Activated T-helper 17 cell treated with anti-CD3 and anti-CD28 coated beads, Interleukin-2, amount 50 U/mL, for 72 hours (primary cell): ENCODE results near the gene PPP1R12C. TPM values are rescaled to one million over a fixed set of nuclear protein-coding genes. Genes with fewer than 3 reads are reported as not detected.

ENCODE experiments used
- ATAC-seq: fragments of 150-1000 bp; cut with Tn5 transposase; replicated peaks from 2 replicates; pipeline ENCODE4 v1.10.0; 2021; ENCODE audit warnings: mild to moderate bottlenecking, moderate library complexity
- H3K27ac Mint-ChIP-seq: one replicate; pipeline ENCODE4 v1.8.0; 2022; ENCODE audit warnings: mixed read lengths
- H3K27me3 Mint-ChIP-seq: one replicate; pipeline ENCODE4 v1.8.0; 2022; ENCODE audit warnings: mixed read lengths
- H3K36me3 Mint-ChIP-seq: one replicate; pipeline ENCODE4 v1.8.0; 2022; ENCODE audit warnings: low read depth, mild to moderate bottlenecking, mixed read lengths
- H3K4me1 Mint-ChIP-seq: one replicate; pipeline ENCODE4 v1.8.0; 2022; ENCODE audit warnings: mixed read lengths
- H3K4me3 Mint-ChIP-seq: one replicate; pipeline ENCODE4 v1.8.0; 2022; ENCODE audit warnings: mild to moderate bottlenecking, mixed read lengths
- H3K9me3 Mint-ChIP-seq: one replicate; pipeline ENCODE4 v1.8.0; 2022; ENCODE audit warnings: mixed read lengths
- total RNA-seq, 2 donors: library from RNA; stranded (reverse); gene quantifications; one replicate each; pipeline ENCODE4 v1.2.3, GENCODE V29; 2022

The PPP1R12C gene
- total RNA-seq, 2 donors from 2014 or later: 74.5 to 94.8 TPM

- no peak for ATAC-seq
- Mint-ChIP-seq H3K4me3 (no peak overlapping the region), H3K9me3 (no peaks in the 10 kb centered on the region), H3K27ac (no peak overlapping the region), H3K4me1 (peaks cover 11% of the 10 kb centered on the region), H3K27me3 (peaks cover 14% of the 10 kb centered on the region), H3K36me3 (peaks cover 39% of the 10 kb centered on the region)
Observed at GRCh38 chr19:55092423-55093318, 24.8 kb downstream of the PPP1R12C start.

- Mint-ChIP-seq H3K36me3 (peaks cover 39% of the 10 kb centered on the region), H3K9me3 (no peaks in the 10 kb centered on the region), H3K4me1 (peaks cover 11% of the 10 kb centered on the region), H3K27me3 (peaks cover 14% of the 10 kb centered on the region), H3K27ac (no peak overlapping the region), H3K4me3 (no peak overlapping the region)
- ATAC-seq: no peak
Observed at GRCh38 chr19:55091955-55092354, 25.5 kb downstream of the PPP1R12C start.

DNA sequence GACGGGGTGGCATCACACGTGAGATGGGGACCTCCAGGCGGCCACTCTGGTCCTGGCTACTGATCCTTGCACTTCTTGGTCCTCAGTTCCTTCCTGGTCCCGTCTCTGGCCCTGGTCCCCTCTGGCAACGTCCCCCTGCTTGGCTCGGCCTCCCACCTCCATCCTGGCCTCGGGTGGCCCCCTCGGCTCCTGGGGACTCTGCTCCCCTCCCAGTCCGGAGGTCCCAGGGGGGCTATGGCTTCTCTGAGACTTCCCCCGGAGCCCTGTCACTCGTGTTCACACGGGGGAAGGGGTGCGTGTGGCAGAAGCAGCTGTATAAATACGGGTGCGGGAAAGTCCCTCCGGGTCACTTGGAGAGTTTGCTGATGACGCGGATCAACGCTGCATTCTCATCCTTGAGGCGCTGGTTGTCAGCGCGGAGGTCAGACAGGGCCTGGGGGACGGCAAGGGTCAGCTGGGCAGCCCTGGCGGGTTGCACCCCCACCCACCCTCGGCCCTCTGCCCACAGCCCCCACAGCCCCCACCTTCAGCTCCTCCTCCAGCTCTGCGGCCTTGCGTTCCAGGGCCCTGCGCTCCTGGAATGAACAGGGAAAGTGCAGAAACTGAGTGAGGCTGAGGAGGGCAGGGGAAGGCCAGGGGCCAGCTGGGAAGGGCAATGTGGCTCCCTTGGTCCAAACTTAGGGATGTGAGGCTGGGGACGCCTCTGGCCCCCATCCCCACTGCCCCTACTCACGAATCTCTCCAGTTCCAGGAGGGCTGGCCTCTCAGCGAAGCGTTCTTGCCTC is 26.1 kb downstream of the PPP1R12C start:
- Mint-ChIP-seq H3K9me3 (no peaks in the 10 kb centered on the region), H3K4me3 (no peak overlapping the region), H3K36me3 (peaks cover 39% of the 10 kb centered on the region), H3K4me1 (peaks cover 11% of the 10 kb centered on the region), H3K27me3 (peaks cover 14% of the 10 kb centered on the region), H3K27ac (no peak overlapping the region)
- no peak for ATAC-seq

DNA sequence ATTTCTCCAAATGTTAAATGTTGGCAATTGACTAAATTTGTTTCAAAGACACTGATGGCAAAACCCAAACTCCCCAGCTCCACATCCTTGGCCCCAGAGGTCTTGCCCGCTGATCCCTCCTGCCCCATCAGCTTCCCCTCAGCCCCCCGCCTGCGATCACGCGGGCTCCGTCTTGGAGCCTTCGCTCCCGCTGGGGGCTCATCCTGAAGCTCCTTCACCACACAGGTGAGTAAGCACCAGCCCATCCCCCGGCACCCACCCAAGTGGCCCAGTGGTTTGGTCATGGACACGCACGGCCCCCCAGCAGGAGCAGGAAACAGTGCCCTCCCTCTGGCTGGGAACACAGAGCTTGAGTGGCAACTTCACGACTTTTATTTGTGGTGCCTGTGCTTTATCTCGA is 26.9 kb downstream of the PPP1R12C start:
- H3K4me1 Mint-ChIP-seq: peaks cover 11% of the 10 kb centered on the region
- H3K27ac Mint-ChIP-seq: no peak overlapping the region
- H3K27me3 Mint-ChIP-seq: peaks cover 17% of the 10 kb centered on the region
- H3K9me3 Mint-ChIP-seq: no peaks in the 10 kb centered on the region
- peaks cover 39% of the 10 kb centered on the region for H3K36me3 Mint-ChIP-seq
- no peak for ATAC-seq
- no peak overlapping the region for H3K4me3 Mint-ChIP-seq

- H3K4me1 Mint-ChIP-seq: peaks cover 11% of the 10 kb centered on the region
- ATAC-seq: no peak
- H3K4me3 Mint-ChIP-seq: no peak overlapping the region
- H3K36me3 Mint-ChIP-seq: peaks cover 33% of the 10 kb centered on the region
- H3K27ac Mint-ChIP-seq: no peak overlapping the region
- peaks cover 17% of the 10 kb centered on the region for H3K27me3 Mint-ChIP-seq
- no peaks in the 10 kb centered on the region for H3K9me3 Mint-ChIP-seq
Observed at GRCh38 chr19:55089342-55089944, 28.0 kb downstream of the PPP1R12C start.

DNA sequence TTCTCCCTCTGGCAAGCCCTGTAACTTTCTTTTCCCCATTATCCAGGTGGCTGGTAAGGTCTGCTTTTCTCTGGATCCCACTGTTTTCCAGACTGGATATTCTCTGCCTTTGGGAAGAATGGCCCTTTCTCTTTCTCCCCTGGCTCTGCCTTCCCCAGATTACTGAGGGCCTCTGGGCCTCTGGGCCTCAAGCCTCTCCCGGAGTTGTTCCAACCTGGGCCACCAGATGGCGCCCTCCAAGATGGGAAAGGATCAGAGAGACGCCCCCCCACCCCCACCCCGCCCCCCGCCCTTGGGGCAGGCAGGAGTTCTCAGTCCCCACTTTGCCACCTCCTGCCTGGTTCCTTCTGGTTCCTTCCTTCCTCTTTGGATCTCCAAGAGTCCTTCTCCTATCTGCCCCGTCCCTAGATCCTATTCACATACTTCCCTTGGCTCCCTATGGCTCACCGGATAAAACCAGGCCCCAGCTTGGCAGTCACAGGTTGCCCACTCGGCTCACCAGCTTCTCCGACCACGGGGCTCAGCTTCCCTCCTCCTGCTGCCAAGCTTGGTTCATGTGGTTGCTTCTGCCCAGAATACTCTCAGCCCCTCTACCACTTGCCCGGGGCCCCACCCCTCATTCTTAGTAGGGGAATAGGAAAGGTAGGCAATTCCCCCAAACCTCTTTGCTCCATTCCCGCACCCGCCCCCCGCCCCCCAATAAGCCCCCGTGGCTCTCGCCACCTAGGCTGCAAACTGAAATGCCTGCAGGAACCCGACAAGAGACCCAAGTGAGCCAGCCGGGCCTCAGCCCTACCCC is 28.7 kb downstream of the PPP1R12C start:
- Mint-ChIP-seq H3K27ac (peak overlapping the region; percentile 75), H3K27me3 (peaks cover 22% of the 10 kb centered on the region), H3K4me3 (peak overlapping the region; percentile 65), H3K4me1 (peaks cover 11% of the 10 kb centered on the region), H3K36me3 (peaks cover 32% of the 10 kb centered on the region), H3K9me3 (no peaks in the 10 kb centered on the region)
- peak; percentile 45 for ATAC-seq

DNA sequence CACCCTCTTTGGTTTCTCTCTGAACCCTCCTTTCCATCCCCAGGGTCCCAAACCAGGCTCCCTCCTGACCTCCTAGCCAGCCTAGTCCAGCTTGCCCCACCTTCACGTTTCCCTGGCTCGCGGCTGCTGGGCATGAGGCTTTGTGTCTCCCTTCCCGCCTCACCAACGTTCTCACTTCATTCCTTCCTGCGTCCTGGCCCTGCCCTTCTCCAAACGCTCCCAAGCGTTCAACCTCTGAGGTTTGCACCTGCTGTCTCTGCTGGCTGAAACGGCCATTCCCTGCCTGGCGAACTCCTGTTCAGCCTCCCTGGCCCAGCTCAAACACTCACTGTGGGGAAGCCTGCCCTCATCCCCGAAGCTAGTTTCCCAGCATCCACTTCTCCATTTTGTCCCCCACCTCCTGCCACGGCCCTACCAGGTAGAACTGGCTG is 29.4 kb downstream of the PPP1R12C start:
- peaks cover 32% of the 10 kb centered on the region for H3K36me3 Mint-ChIP-seq
- peaks cover 11% of the 10 kb centered on the region for H3K4me1 Mint-ChIP-seq
- ATAC-seq: no peak
- no peaks in the 10 kb centered on the region for H3K9me3 Mint-ChIP-seq
- H3K4me3 Mint-ChIP-seq: peak overlapping the region; percentile 65
- peaks cover 22% of the 10 kb centered on the region for H3K27me3 Mint-ChIP-seq
- H3K27ac Mint-ChIP-seq: peak overlapping the region; percentile 75

DNA sequence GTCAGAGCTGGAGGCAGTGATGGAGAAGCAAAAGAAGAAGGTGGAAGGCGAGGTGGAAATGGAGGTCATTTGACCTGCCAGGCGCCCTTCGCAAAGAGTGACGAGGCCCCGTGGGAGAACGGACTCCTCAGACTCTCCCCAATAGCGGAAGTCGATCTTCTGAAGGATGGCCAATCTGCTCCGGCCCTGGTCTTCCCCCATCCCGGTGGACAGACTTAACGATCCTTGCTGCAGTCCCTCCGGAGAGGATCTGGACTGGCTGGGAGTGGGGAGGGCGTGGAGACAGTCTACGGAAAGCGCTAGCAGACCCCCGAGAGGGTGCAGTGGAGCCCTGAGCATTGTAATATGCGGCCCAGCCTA is 29.9 kb downstream of the PPP1R12C start:
- H3K27me3 Mint-ChIP-seq: peaks cover 24% of the 10 kb centered on the region
- H3K9me3 Mint-ChIP-seq: no peaks in the 10 kb centered on the region
- peaks cover 32% of the 10 kb centered on the region for H3K36me3 Mint-ChIP-seq
- H3K4me1 Mint-ChIP-seq: peaks cover 11% of the 10 kb centered on the region
- no peak overlapping the region for H3K27ac Mint-ChIP-seq
- H3K4me3 Mint-ChIP-seq: peak overlapping the region; percentile 65
- no peak for ATAC-seq

DNA sequence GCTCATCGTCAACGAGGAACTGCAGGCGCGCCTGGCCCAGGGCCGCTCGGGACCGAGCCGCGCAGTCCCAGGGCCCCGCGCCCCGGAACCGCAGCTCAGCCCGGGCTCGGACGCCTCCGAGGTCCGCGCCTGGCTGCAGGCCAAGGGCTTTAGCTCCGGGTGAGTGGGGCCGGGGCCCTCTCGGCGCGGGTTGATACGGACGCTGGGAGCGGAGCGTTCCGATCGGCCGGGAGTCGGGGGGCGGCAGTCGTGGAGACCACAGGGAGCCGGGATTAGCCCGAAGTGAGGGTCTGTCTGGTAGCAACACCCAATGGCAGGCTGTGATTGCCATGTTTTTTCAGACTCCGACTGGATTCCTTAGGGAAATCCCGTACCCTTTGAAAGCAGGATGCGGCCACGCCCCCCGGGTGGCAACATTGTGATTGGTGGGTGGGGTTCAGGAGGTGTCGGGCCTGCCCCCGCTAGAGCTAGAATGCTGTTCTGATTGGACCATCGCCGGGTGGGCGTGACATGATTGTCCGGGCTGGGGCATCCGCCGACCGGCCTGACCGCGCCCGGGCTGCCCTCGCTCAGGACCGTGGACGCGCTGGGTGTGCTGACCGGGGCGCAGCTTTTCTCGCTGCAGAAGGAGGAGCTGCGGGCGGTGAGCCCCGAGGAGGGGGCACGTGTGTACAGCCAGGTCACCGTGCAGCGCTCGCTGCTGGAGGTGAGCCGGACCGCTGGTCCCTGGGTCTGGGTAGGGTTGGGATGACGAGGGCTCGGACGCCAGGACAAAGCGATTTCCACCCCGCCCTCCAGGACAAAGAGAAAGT is 30.5 kb downstream of the PPP1R12C start:
- no peaks in the 10 kb centered on the region for H3K9me3 Mint-ChIP-seq
- H3K27ac Mint-ChIP-seq: no peak overlapping the region
- H3K4me3 Mint-ChIP-seq: peak overlapping the region; percentile 65
- peaks cover 27% of the 10 kb centered on the region for H3K27me3 Mint-ChIP-seq
- H3K36me3 Mint-ChIP-seq: peaks cover 32% of the 10 kb centered on the region
- ATAC-seq: peak; percentile 66
- H3K4me1 Mint-ChIP-seq: peaks cover 11% of the 10 kb centered on the region

GRCh38 chr19:55085923-55086715 is 31.3 kb downstream of the PPP1R12C start:
- Mint-ChIP-seq H3K4me3 (no peak overlapping the region), H3K27ac (no peak overlapping the region), H3K4me1 (peaks cover 11% of the 10 kb centered on the region), H3K9me3 (no peaks in the 10 kb centered on the region), H3K27me3 (peaks cover 27% of the 10 kb centered on the region), H3K36me3 (peaks cover 32% of the 10 kb centered on the region)
- ATAC-seq: no peak

DNA sequence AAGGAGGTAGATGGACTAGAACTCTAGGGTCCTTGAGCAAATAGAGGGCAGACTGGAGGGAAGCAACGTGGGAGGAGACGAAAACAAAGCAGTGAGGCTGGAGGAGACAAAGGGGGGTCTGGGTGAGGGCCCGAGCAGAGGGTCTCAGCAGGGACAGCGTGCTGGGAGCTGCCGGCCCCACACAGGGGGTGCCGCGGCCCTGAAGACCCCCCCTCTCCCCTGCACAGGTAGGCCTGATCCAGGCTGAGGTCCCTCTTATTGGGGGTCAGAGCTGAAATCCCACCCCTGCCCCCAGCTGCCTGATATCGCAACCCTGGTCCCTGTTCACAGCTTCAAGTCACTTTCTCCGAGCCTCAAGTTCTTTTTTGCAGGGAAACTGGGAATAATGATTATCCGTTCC is 33.0 kb downstream of the PPP1R12C start:
- peaks cover 19% of the 10 kb centered on the region for H3K4me1 Mint-ChIP-seq
- peaks cover 28% of the 10 kb centered on the region for H3K27me3 Mint-ChIP-seq
- H3K4me3 Mint-ChIP-seq: no peak overlapping the region
- no peaks in the 10 kb centered on the region for H3K9me3 Mint-ChIP-seq
- H3K36me3 Mint-ChIP-seq: peaks cover 16% of the 10 kb centered on the region
- no peak overlapping the region for H3K27ac Mint-ChIP-seq
- no peak for ATAC-seq

GRCh38 chr19:55083004-55083850 is 34.2 kb downstream of the PPP1R12C start:
- no peak for ATAC-seq
- no peaks in the 10 kb centered on the region for H3K9me3 Mint-ChIP-seq
- peaks cover 25% of the 10 kb centered on the region for H3K27me3 Mint-ChIP-seq
- peak overlapping the region; percentile 77 for H3K4me3 Mint-ChIP-seq
- H3K27ac Mint-ChIP-seq: no peak overlapping the region
- peaks cover 13% of the 10 kb centered on the region for H3K4me1 Mint-ChIP-seq
- peaks cover 4% of the 10 kb centered on the region for H3K36me3 Mint-ChIP-seq
